Endothelial cell of umbilical vein (primary cell): ENCODE data around the gene SLC4A11. TPM values are rescaled to one million over a fixed set of nuclear protein-coding genes. Genes with fewer than 3 reads are reported as not detected.

Source experiments
- BruUV-seq: library from RNA; stranded (reverse); fragments of 400-500 nt; replicated peaks from 2 replicates; lab custom pipeline; 2021; lab: Mats Ljungman, UMichigan
- CTCF ChIA-PET: fragments of 300-600, 350-600 bp; sonication (Branson Sonifier 250); formaldehyde crosslinking; loops from one replicate; lab custom pipeline; 2021; ENCODE audit warnings: antibody characterized with exemption, inconsistent platforms; lab: Charles Lee
- POLR2A ChIA-PET: fragments of 300-600, 350-600 bp; sonication (Branson Sonifier 250); formaldehyde crosslinking; loops from one replicate; lab custom pipeline; 2021; ENCODE audit warnings: antibody characterized with exemption, inconsistent platforms; lab: Charles Lee
- DNase-seq: peaks from one replicate; pipeline ENCODE4 v3.0.0-alpha.2; 2011; ENCODE audit warnings: low read depth, low spot score
- FAIRE-seq: peaks from 2 replicates; lab custom pipeline; 2011; peaks lifted over from hg19 to GRCh38; lab: Jason Lieb, UNC
- H2AFZ ChIP-seq: 2 replicates; pipeline ENCODE4 v1.6.0; 2012; ENCODE audit warnings: low read depth, low read length, control low read depth, inconsistent platforms
- H3K27ac ChIP-seq: 2 replicates; pipeline ENCODE4 v1.5.1; 2011; ENCODE audit warnings: low read depth, mild to moderate bottlenecking, control low read depth, low read length, moderate library complexity; ENCODE audit not compliant: insufficient read depth
- H3K27me3 ChIP-seq, 2 experiments: 2 replicates each; pipeline versions ENCODE4 v1.6.0 to v1.6.1; 2011; ENCODE audit warnings: low read length in 2 of 2, mixed read lengths in 1 of 2; ENCODE audit not compliant: control insufficient read depth in 2 of 2, insufficient read depth in 2 of 2
- H3K36me3 ChIP-seq, 2 experiments: 2 replicates in 1 of 2; 3 replicates in 1 of 2; pipeline ENCODE4 v1.5.1; 2011; ENCODE audit warnings: low read length in 2 of 2, mild to moderate bottlenecking in 1 of 2, moderate library complexity in 1 of 2; ENCODE audit not compliant: control insufficient read depth in 2 of 2, insufficient read depth in 2 of 2; ENCODE audit errors: extremely low read depth in 1 of 2
- H3K4me1 ChIP-seq: 3 replicates; pipeline ENCODE4 v1.5.1; 2011; ENCODE audit warnings: mild to moderate bottlenecking, low read length; ENCODE audit not compliant: control insufficient read depth, insufficient read depth; ENCODE audit errors: extremely low read depth
- H3K4me2 ChIP-seq: 2 replicates; pipeline ENCODE4 v1.6.1; 2011; ENCODE audit warnings: low read length, control low read depth, mixed read lengths; ENCODE audit not compliant: insufficient read depth
- H3K4me3 ChIP-seq, 3 experiments: fragments of 200-600 bp in 1 of 3; sonication (generic), shearing (Covaris generic) in 1 of 3; replicated peaks in 1 of 3; 2 replicates each; pipeline ENCODE4 v1.5.1; 2011 to 2016; ENCODE audit warnings: control low read depth in 3 of 3, low read length in 3 of 3, mild to moderate bottlenecking in 2 of 3, inconsistent platforms in 1 of 3, low read depth in 1 of 3, moderate library complexity in 1 of 3; ENCODE audit not compliant: insufficient read depth in 1 of 3
- H3K79me2 ChIP-seq: 2 replicates; pipeline ENCODE4 v1.6.0; 2012; ENCODE audit warnings: low read length, inconsistent platforms; ENCODE audit not compliant: control insufficient read depth, insufficient read depth
- H3K9ac ChIP-seq: replicated peaks from 2 replicates; pipeline ENCODE3; 2011; ENCODE audit warnings: low read length, control low read depth; ENCODE audit not compliant: insufficient read depth; ENCODE audit errors: extremely low read depth
- H3K9me1 ChIP-seq: replicated peaks from 3 replicates; pipeline ENCODE4 v1.6.0; 2011; ENCODE audit warnings: mild to moderate bottlenecking, low read length; ENCODE audit not compliant: control insufficient read depth, insufficient read depth; ENCODE audit errors: extremely low read depth
- H3K9me3 ChIP-seq: replicated peaks from 2 replicates; pipeline ENCODE4 v1.5.1; 2012; ENCODE audit warnings: low read length, inconsistent platforms; ENCODE audit not compliant: control insufficient read depth, insufficient read depth
- H4K20me1 ChIP-seq: replicated peaks from 2 replicates; pipeline ENCODE3; 2011; ENCODE audit warnings: mild to moderate bottlenecking, low read length; ENCODE audit not compliant: control insufficient read depth, insufficient read depth; ENCODE audit errors: extremely low read depth
- EZH2 ChIP-seq: IDR thresholded peaks from 2 replicates; pipeline ENCODE4 v1.6.1; 2012; ENCODE audit warnings: borderline replicate concordance, low read depth, mild to moderate bottlenecking, moderate library complexity, low read length, inconsistent platforms; ENCODE audit not compliant: severe bottlenecking
- FOS ChIP-seq: IDR thresholded peaks from 2 replicates; pipeline ENCODE4 v1.6.1; 2011; ENCODE audit warnings: mild to moderate bottlenecking, low read length, moderate library complexity, borderline replicate concordance; ENCODE audit not compliant: insufficient read depth
- GATA2 ChIP-seq: IDR thresholded peaks from 2 replicates; pipeline ENCODE4 v1.7.0; 2011; ENCODE audit warnings: low read depth, mild to moderate bottlenecking, moderate library complexity, mixed read lengths, low read length; ENCODE audit not compliant: insufficient read length, insufficient read depth
- JUN ChIP-seq: IDR thresholded peaks from 2 replicates; pipeline ENCODE4 v1.6.1; 2011; ENCODE audit warnings: borderline replicate concordance, low read depth; ENCODE audit not compliant: insufficient read length, insufficient read depth
- MYC ChIP-seq: IDR thresholded peaks from one replicate; pipeline ENCODE4 v1.6.1; 2011; ENCODE audit warnings: mild to moderate bottlenecking, low read depth, low read length
- POLR2A ChIP-seq: IDR thresholded peaks from 2 replicates; pipeline ENCODE4 v1.6.1; 2012; ENCODE audit warnings: low read depth, mild to moderate bottlenecking, control low read depth, low read length
- POLR2AphosphoS5 ChIP-seq: IDR thresholded peaks from 2 replicates; pipeline ENCODE4 v1.6.1; 2012; ENCODE audit warnings: low read depth, mild to moderate bottlenecking, control low read depth, low read length, moderate library complexity; ENCODE audit not compliant: insufficient read depth
- dilution Hi-C: fragments of 300-500 bp; cut with MboI; formaldehyde crosslinking; loops from one replicate; pipeline ENCODE4 v1.15.0; 2019; ENCODE audit warnings: low sequenced_read_pairs; ENCODE audit not compliant: extremely low pct_ligation_motif_present
- intact Hi-C: fragments of 100-400 bp; cut with micrococcal nuclease; formaldehyde crosslinking; loops from one replicate; pipeline ENCODE4 v1.10.0; 2022
- polyA plus RNA-seq, 4 experiments: library from polyadenylated mRNA; depleted of rRNA in 3 of 4; stranded (reverse) in 3 of 4; unstranded in 1 of 4; fragments of >200 nt; gene quantifications; 2 replicates each; pipeline versions ENCODE4 v1.2.1 to v1.2.3, GENCODE V29; 2011 to 2012; ENCODE audit warnings: missing spikeins in 1 of 4
- total RNA-seq: library from RNA; stranded (reverse); gene quantifications from 2 replicates; pipeline ENCODE4 v1.2.3, GENCODE V29; 2021
- TF ChIP-seq, protein P1 (sequence below): IDR thresholded peaks from 2 replicates; pipeline ENCODE4 v1.6.1; 2011; ENCODE audit not compliant: insufficient read depth, insufficient read length
- TF ChIP-seq, protein P2 (sequence below), 2 donors: IDR thresholded peaks; 1 replicate in 1 of 2; 2 replicates in 1 of 2; pipeline ENCODE4 v1.5.1; 2011; ENCODE audit warnings: low read length in 2 of 2, mild to moderate bottlenecking in 2 of 2, moderate library complexity in 2 of 2, control low read depth in 1 of 2, inconsistent platforms in 1 of 2, low read depth in 1 of 2; ENCODE audit not compliant: insufficient read depth in 1 of 2; ENCODE audit errors: extremely low read depth in 1 of 2

SLC4A11 gene
- total and polyA plus RNA-seq, 2 donors (not counting 3 experiments of a cell fraction or from before 2014, with no cell fraction given), result 5.7 to 10.2 TPM

DNA sequence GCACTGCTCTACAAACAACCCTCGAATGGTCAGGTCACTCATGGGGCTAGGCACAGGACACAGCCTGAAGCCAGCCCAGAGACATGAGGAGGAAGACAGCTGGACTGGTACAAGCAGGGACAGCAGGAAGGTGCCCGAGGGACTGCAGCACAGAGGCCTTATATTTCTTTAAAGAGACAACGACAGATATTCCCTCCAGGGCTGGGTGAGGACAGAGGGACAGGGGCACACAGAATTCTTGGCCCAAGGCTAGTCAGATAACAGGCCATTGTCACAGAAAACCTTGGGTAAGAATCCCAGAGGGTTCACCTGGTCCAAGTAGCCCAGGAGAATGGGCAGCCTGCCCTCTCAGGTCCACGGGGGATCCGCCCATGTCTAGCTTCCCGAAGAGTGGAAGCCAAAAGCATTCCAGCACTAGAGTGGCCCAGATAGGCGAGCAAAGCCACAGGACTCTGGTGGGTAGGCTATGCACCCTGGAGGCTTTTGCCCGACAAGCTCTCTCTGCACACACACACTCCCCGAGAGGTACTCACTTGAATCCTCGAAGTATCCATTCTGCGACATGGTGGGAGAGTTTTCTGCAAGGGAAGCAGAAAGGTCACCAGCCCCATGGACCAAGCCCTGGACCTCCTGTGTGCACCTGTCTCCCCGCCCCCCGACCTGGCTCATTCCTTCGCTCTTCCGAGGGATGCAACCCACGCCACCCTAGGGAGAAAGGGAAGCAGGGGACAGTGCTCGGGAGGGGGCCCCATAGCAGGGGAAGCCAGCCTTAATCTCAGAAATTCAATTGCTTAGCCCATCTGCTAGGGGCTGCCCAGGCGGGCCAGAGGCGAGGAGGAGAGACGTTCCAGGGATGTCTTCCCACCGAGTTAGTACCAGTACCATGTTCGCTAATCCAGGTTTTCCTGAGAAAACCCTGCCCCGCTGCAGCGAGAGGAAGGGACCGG, 1.7 kb downstream of the SLC4A11 start:
- DNase-seq, result no peak
- Histone ChIP-seq H3K9ac (no peak overlapping the region), H3K4me2 (no peak overlapping the region), H3K27me3 (peaks cover 0 to 12% of the 10 kb centered on the region in 2 experiments), H3K27ac (no peak overlapping the region), H3K4me3 (no peak overlapping the region), H3K4me1 (peaks cover 14% of the 10 kb centered on the region), H4K20me1 (no peaks in the 10 kb centered on the region), H3K9me3 (no peaks in the 10 kb centered on the region), H3K9me1 (no peaks in the 10 kb centered on the region), H2AFZ (no peak overlapping the region), H3K79me2 (no peaks in the 10 kb centered on the region), H3K36me3 (no peaks in the 10 kb centered on the region)
- no TSS peak for BruUV-seq
- CTCF ChIA-PET, result interaction anchor here (0.7 kb wide), 1 partner anchor 13 kb away, joined by 4 read pairs; no protein-coding TSS in a partner anchor
- POLR2A ChIA-PET, result interaction anchor here (0.6 kb wide), 1 partner anchor 9 kb away, joined by 15 read pairs; no protein-coding TSS in a partner anchor
- intact Hi-C loops, result no loop called here
- dilution Hi-C loops, result no loop called here
- TF ChIP-seq, protein P1, sequence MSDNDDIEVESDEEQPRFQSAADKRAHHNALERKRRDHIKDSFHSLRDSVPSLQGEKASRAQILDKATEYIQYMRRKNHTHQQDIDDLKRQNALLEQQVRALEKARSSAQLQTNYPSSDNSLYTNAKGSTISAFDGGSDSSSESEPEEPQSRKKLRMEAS, result no peak
- TF ChIP-seq EZH2 (no peak), JUN (no peak), MYC (no peak), POLR2A (no peak), FOS (no peak), GATA2 (no peak), POLR2AphosphoS5 (no peak)
- TF ChIP-seq, protein P2, sequence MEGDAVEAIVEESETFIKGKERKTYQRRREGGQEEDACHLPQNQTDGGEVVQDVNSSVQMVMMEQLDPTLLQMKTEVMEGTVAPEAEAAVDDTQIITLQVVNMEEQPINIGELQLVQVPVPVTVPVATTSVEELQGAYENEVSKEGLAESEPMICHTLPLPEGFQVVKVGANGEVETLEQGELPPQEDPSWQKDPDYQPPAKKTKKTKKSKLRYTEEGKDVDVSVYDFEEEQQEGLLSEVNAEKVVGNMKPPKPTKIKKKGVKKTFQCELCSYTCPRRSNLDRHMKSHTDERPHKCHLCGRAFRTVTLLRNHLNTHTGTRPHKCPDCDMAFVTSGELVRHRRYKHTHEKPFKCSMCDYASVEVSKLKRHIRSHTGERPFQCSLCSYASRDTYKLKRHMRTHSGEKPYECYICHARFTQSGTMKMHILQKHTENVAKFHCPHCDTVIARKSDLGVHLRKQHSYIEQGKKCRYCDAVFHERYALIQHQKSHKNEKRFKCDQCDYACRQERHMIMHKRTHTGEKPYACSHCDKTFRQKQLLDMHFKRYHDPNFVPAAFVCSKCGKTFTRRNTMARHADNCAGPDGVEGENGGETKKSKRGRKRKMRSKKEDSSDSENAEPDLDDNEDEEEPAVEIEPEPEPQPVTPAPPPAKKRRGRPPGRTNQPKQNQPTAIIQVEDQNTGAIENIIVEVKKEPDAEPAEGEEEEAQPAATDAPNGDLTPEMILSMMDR (IDR thresholded peaks at IDR 0.05; ENCODE audit: extremely low read depth in 1 of 2, insufficient read depth in 1 of 2, low read depth in 1 of 2, low read length in 2 of 2), result no peak
- peak; percentile 33 for FAIRE-seq
